ENCODE measurements around the gene F10.
A peak's percentile ranks its signal among the peaks of the same experiment; 100 is the strongest.

The F10 gene

GRCh38 chr13:113139577-113139976 lies 17.0 kb downstream of the F10 start:
- no peak for DNase-seq

- DNase-seq: no peak
Measured at GRCh38 chr13:113140677-113141600, 18.3 kb downstream of the F10 start.

DNA sequence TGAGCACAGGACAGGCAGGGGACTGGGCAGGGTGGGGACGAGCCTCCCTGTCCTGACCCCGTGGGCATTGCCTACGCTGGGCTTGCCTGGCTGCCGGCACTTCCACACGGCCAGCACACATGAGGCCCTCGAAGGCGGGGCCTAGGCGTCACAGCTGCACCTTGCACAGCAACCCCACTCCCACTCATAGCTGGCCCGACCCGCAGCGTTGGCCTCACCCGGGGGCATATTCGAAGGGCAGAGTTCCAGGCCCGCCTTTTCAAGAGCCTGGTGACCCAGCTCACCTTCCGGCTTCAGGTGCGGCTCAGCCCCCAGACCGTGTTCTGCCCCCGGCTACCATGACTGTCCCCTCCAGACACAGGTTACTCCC lies 19.0 kb downstream of the F10 start:
- DNase-seq: no peak

- no peak for DNase-seq
Measured at GRCh38 chr13:113142876-113143275, 20.3 kb downstream of the F10 start.

DNA sequence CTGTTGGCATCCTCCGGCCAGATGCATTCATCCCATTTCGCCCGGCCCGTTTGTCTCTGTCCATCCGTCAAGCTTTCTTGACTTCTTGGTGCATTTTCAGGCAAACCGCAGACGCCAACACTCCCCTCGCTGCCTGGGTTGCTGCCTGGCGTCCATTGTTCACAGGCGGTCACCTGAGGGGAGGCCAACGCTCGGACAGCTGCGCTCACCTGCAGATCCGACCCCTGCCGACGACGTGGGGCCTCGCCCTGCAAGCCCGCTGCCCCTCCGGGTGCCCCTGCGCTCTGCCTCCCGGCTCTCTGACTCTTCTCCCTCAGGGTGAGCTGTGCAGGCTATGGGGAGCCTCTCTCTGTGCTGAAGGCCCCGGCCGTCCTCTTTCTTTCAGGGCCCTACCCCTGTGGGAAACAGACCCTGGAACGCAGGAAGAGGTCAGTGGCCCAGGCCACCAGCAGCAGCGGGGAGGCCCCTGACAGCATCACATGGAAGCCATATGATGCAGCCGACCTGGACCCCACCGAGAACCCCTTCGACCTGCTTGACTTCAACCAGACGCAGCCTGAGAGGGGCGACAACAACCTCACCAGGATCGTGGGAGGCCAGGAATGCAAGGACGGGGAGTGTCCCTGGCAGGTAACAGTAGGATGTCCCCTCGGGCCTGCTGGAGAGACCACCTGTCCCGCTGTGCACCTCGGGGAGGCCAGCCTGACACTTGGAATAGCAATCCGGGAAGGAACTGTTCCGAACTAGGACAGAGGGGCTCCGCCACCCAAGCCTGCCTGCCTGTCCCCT lies 21.1 kb downstream of the F10 start:
- no peak for DNase-seq

- no peak for DNase-seq
Measured at GRCh38 chr13:113144255-113144629, 21.6 kb downstream of the F10 start.

DNA sequence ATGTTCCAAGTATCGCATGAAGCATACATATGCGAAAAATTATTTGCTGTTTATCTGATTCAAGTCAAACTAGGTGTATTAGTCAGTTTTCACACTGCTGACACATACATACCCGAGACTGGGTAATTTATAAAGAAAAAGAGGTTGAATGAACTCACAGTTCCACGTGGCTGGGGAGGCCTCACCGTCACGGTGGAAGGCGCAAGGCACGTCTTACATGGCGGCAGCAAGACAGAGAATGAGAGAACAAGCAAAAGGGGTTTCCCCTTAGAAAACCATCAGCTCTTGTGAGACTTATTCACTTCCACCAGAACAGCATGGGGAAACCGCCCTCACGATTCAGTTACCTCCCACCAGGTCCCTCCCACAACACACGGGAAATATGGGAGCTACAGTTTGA lies 22.9 kb downstream of the F10 start:
- DNase-seq: peak; percentile 53

DNA sequence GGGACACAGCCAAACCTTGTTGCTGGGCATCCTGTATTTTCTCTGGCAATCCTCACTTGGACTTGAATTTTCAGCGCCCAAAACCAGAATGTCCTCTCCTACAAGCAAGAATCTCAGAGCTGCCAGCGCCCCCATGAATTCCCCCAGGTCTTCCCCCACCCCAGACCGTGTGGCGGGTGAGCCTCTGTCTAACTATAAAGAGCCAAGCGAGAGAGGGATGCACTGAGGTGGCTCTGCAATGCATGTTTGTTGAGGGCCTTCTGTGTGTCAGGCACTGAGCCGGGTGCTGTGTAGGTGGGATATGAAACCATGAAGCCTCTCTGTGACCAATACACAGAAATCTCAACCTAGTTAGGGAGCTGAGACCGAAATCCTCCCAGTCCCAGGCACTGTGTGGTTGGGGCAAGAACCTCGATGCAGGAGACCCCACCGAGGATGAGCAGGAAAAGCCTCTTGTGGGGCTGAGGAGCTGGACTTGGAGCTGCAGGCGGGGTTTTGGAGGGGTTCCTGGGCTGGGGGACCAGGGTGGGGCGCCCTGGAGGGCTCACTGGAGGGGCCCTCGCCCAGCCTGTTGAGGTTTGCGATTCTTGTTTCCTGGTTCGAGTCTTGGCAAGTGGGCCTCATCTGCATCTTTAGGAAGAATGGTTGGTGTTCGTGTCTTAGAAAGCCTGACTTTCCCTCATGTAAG lies 23.5 kb downstream of the F10 start:
- no peak for DNase-seq

GRCh38 chr13:113146750-113147149 lies 24.2 kb downstream of the F10 start:
- DNase-seq: no peak

DNA sequence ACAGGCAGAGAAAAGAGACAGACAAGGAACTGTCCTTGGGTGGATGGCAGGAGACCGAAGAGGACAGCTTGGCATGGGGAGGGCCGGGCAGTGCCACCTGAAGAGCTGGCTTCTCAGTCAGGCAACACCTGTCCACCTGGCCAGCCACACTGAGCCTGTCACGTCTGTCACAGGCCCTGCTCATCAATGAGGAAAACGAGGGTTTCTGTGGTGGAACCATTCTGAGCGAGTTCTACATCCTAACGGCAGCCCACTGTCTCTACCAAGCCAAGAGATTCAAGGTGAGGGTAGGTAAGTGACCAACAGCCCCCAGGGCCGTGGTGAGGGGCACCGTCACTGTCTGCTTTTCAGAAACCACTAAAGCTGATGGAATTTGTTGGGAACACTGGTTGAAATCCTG lies 24.6 kb downstream of the F10 start:
- no peak for DNase-seq

GRCh38 chr13:113148407-113148806 lies 25.8 kb downstream of the F10 start:
- DNase-seq: no peak

DNA sequence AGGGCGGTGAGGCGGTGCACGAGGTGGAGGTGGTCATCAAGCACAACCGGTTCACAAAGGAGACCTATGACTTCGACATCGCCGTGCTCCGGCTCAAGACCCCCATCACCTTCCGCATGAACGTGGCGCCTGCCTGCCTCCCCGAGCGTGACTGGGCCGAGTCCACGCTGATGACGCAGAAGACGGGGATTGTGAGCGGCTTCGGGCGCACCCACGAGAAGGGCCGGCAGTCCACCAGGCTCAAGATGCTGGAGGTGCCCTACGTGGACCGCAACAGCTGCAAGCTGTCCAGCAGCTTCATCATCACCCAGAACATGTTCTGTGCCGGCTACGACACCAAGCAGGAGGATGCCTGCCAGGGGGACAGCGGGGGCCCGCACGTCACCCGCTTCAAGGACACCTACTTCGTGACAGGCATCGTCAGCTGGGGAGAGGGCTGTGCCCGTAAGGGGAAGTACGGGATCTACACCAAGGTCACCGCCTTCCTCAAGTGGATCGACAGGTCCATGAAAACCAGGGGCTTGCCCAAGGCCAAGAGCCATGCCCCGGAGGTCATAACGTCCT lies 26.4 kb downstream of the F10 start:
- no peak for DNase-seq

DNA sequence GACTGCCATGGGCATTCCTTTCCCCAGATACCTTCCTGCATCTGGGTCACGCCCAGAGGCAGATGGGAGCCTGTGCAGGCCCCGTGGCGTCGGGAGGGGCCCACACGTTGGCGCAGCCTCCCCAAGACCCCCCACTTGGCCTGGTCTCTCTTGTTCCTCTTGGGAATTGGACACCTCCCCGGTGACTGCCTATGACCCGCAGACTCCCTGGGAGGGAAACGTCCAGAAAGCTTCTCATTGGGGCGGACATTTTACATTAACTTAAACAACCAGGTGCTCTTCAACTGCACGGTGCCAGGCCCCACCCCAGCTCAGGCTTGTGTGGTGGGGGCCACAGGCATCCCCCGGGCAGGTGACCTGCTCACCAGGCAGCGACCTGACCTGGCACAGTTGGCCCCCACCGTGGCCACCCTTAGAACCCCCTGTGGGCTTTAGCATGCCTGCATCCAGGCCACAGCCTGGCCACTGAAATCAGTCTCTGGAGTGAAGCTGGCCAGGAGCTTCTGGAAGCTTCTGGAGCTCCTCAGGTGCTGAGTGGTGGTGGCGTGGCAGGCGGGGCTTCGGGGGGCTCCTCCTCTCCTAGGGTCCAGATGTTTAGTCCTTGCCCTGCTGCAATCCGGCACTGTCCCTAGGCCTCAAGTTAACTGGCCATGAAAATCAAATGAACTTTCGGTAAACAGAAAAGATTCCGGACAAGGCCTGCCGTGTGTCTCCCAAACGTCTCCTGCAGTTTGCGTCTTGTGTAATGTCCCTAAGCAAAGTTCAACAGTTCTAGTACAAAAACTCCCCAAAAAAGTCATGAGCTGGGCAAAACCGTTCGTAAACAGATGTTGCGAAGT lies 27.3 kb downstream of the F10 start:
- DNase-seq: no peak

GRCh38 chr13:113150550-113151365 lies 28.2 kb downstream of the F10 start:
- DNase-seq: no peak

GRCh38 chr13:113151745-113152690 lies 29.4 kb downstream of the F10 start:
- peak; percentile 28 for DNase-seq

- no peak for DNase-seq
Measured at GRCh38 chr13:113152691-113152983, 30.0 kb downstream of the F10 start.

DNA sequence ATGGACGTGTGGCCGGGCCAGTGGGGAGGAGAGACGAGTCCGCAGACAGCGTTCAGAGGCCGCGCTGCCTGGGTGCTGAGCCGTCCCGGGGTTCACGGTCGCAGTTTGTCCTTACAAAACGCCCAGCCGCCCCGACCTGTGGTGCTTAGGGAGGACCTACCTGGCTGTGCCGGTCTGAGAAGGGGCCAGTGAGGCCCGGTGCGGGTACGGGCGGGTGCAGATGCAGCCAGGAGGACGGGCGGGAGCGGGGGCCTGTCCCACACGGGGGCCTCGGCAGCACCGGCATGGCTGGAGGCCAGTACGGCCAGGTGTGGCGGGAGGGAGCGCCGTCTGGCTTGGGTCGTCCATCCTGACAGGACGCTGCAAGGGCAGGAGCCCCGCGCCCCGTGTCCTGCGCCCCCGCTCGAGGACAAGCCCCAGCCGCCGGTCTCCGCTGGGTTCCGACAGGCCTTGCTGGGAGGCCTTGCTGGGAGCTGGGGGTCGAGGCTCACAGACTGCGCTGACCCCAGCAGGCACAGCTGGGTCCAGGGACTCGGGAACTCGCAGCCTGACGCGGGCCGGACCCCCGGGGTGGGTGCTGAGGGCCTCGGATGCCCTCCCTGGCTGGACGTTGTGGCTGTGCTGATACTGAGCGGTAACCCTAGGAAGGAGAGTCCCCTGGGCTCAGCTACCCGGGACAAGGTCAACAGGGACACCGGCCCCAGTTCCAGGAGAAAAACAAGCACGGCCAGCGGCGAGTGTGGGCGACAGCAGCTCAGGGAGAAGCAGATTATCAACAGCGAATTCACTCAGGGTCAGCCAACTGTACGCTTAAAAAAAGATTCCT lies 30.6 kb downstream of the F10 start:
- DNase-seq: peak; percentile 25

DNA sequence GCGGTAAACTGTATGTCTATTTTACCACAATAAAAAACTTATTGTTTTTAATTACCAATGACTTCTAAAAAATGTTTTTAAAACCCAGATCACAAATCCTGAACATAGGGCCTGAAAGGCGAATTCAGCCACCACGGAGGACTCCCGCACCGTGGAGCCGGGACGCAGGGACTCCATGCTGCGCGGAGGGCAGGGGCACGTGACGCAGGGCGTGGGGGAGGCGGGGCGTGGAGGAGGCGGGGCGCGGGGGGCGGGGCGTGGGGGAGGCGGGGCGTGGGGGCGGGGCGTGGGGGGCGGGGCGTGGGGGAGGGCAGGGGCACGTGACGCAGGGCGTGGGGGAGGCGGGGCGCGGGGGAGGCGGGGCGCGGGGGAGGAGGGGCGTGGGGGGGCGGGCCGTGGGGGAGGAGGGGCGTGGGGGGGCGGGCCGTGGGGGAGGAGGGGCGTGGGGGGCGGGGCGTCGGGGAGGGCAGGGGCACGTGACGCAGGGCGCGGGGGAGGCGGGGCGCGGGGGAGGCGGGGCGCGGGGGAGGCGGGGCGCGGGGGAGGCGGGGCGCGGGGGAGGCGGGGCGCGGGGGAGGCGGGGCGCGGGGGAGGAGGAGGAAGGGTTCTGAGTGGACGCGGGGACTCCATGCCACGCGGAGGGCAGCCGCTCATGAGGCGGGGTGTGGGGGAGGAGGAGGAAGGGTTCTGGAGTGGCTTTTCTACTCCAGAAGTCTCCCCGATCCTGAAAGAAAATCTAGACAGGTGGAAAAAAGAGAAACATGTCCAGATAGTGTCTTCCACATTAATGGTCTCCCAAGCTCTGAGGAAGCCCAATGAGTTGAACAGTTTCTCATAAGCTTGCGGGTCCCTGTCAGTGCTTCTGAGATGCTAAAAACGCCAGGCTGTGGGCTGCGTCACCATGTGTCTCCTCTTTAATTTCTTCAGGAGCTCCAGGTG lies 31.5 kb downstream of the F10 start:
- peak; percentile 71 for DNase-seq
